NCI-H2196 treated with DMSO at 0.1 percent for 48 hours (cell line): ENCODE measurements around the gene SPTAN1.
A peak's percentile ranks its signal among the peaks of the same experiment; 100 is the strongest.
"Not testable (repeated sequence)": the region's sequence is repeated elsewhere in the genome, so short reads cannot be mapped to it uniquely, and the experiment has no call there.

Experiments used
- DNase-seq: peaks from one replicate; lab custom pipeline; 2025; ENCODE audit not compliant: unreplicated experiment; lab: John Stamatoyannopoulos, UW

SPTAN1 gene

DNA sequence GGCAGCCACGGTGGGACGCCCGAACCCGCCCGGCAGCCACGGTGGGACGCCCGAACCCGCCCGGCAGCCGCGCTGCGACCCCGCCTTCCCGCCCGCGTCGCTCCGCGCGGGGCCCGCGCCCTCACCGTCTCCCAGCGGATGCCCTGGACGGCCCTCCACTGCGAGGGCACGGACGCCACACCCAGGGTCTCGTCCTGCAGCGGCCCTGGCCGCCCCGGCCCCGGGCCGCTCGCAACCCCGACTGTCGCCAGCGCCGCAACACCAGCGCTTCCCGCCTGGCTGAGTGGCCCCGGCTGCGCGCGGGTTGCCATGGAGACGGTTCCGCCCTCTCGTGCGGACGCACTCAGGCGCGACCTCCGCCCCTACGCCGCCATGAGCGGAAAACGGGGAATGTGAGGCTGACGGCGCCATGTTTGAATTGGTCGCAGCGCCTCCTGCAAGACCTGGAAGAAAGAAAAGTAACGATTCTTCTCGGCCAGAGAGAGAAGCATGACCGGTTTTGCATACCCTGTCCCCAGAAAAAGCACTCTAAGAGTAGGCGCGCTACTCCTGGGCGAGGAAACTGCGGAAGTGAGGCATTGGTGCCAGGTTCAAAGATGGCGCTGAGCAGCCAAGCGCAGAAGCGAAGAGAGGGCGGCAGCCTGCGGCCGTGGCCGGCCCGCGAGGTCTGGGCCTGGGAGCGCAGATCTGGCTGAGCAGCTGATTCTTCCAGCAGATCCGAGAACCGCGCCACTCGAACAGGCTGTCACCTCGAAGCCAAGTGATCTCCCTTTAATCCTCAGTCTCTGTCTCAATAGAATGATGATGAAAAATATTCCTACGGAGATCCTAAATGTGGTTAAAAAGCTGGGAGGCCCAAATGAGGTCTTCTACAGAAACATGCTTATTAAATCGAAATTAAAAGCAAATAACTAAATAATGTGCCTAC, 104.3 kb downstream of the SPTAN1 start, which contains the start of gene DYNC2I2:
Gene DYNC2I2 (minus strand): TSS at position 432 of the 928 bp plus-strand sequence. CDS start 121 bp downstream, at position 311.
- DNase-seq = peak; percentile 73

DNA sequence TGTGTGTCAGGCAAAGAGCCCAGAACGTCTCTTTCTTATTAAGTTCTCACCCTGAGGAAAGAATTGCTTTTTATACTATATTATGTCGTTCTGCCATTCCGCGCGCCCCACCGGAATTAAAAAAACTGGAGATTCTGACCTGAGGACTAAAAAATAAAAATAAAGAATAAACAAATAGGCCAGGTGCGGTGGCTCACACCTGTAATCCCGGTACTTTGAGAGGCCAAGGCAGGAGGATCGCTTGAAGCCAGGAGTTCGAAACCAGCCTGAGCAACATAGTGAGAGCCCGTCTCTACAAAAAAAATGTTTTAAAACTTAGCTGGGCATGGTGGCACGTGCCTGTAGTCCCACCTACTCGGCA, 104.9 kb downstream of the SPTAN1 start:
- DNase-seq = no peak

DNA sequence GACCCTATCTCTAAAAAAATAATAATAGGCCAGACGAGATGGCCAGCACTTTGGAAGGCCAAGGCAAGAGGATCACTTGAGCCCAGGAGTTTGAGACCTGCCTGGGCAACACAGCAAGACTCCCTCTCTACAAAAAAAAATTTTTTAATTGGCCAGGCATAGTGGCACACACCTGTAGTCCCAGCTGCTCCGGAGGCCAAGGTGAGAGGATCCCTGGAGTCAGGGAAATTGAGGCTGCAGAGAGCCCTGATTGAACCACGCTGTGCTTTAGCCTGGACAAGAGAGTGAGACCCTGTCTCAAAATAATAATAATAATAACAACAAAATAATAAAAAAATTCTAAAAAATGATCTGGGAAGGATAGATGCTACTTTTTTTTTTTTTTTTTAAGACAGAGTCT, 105.4 kb downstream of the SPTAN1 start:
- no peak for DNase-seq

DNA sequence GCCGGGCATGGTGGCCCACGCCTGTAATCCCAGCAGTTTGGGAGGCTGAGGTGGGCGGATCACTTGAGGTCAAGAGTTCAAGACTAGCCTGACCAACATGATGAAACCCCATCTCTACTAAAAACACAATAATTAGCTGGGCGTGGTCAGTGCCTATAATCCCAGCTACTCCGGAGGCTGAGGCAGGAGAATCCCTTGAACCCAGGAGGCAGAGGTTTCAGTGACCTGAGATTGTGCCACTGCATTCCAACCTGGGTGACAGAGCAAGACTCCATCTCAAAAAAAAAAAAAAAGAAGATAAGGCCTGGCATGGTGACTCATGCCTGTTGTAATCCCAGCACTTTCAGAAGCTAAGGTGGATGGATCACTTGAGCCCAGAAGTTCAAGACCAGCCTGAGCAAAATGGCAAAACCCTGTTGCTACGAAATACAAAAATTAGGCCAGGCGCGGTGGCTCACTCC, 114.1 kb downstream of the SPTAN1 start:
- DNase-seq = not testable (repeated sequence)

DNA sequence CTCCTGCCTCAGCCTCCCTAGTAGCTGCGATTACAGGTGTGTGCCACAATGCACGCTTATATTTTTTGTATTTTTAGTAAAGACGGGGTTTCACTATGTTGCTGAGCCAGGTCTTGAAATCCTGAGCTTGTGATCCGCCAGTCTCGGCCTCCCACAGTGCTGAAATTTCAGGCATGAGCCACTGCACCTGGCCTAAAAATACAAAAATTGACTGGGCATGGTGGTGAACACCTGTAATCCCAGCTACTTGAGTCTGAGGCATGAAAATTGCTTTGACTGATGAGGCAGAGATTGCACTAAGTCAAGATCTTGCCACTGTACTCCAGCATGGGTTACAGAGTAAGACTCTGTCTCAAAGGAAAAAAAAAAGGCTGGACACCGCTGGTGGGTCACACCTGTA, 117.4 kb downstream of the SPTAN1 start:
- no peak for DNase-seq

DNA sequence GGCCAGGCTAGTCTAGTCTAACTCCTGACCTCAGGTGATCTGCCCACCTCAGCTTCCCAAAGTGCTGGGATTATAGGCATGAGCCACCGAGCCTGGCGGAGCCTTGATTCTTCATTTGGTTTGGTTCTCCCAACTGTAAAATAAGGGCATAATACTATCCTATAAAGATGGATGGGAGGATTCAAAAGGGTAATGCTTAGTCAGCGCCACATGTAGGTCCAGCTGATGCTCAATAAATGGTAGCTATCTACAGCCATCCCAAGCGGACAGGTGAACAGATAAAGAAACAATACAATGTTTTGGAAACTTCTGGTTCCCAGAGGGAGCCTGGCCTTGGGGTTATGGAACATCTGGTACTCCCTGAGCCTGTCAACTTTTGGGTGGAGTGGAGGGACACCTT, 123.0 kb downstream of the SPTAN1 start:
- DNase-seq = no peak

DNA sequence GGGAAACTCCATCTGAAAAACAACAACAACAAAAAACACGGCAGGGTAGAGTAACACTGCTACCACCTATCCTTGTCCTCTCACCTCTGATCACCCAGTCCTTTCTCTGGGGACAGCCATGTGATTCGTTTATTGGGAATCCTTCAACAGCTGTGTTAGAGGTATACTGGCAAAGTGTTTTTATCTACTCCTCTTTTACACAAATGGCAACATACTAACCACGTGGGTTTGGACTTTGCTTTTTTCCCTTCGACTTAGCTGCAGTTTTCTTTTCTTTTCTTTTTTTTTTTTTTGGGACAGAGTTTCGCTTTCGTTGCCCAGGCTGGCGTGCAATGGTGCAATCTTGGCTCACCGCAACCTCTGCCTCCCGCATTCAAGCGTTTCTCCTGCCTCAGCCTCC, 125.4 kb downstream of the SPTAN1 start:
- DNase-seq = no peak
